GM08714 (cell line): Measurements from ENCODE around the gene MAP3K14.

Source experiments
- H3K4me3 ChIP-seq: fragments of 200-500 bp; sonication (Bioruptor generic); 2 replicates; pipeline ENCODE4 v1.5.1; 2014; ENCODE audit warnings: mild to moderate bottlenecking, low read length, inconsistent platforms
- ZNF274 ChIP-seq: IDR thresholded peaks from 2 replicates; pipeline ENCODE4 v1.6.1; 2012; ENCODE audit warnings: mild to moderate bottlenecking, low read depth, low read length

Gene MAP3K14

DNA sequence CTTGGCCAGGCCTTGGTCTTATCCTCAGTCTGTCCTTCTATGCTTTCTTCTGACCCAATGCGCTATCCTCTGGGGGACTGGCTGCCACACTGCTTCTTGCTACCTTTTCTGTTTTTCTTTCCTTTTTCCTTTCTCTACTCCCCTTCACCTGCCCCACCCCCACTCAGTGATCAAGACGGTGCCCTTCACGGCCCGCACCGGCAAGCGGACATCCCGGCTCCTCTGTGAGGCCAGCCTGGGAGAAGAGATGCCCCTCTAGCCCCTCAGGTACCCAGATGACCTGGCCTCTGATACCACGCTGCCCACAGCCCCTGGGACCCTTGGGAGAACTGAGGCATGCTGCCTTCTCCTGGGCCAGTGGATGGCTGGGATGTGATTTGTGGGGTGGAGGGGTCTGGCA lies 70.5 kb downstream of the MAP3K14 start:
- TF ChIP-seq ZNF274 = no peak
- no peak overlapping the region; the same call in 1 of the 2 replicates for H3K4me3 ChIP-seq

DNA sequence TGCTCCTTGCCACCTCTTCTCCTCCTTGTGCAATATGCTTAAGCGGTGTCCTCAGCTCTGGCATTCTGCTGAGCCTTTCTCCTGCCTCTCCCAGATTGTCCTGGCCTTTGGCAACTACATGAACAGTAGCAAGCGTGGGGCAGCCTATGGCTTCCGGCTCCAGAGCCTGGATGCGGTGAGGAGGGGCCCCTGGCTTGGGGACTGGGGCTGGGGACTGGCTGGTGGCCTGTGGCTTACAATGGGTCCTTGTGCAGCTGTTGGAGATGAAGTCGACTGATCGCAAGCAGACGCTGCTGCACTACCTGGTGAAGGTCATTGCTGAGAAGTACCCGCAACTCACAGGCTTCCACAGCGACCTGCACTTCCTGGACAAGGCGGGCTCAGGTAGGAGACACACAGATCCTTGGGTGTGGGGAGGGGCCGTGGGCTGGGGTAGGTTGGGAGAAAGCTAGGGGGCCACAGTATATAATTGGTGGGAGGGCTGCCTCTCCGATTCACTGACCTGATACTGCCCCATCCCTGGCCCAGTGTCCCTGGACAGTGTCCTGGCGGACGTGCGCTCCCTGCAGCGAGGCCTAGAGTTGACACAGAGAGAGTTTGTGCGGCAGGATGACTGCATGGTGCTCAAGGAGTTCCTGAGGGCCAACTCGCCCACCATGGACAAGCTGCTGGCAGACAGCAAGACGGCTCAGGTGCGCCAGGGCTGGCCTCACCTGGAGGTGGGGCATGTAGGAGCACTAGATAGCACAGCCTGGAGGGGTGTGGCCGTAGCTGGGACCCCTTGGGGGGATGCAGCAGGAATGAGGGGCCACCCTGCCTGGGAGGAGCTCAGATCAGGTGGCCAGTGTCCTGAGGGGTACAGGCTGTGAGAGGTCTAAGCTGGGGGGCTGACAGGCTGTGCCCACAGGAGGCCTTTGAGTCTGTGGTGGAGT lies 71.8 kb downstream of the MAP3K14 start:
- no peak for TF ChIP-seq ZNF274
- H3K4me3 ChIP-seq = no peak overlapping the region

DNA sequence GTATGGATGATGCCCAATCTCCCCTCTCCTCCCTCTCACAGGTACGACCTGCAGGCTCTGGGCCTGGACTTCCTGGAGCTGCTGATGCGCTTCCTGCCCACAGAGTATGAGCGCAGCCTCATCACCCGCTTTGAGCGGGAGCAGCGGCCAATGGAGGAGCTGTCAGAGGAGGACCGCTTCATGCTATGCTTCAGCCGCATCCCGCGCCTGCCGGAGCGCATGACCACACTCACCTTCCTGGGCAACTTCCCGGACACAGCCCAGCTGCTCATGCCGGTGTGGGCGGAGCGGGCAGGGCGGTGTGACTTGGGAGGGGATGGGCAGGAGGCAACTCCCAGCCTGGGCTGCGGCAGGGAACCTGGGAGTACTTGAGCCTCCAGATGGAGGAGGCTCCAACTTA lies 73.1 kb downstream of the MAP3K14 start:
- no peak for TF ChIP-seq ZNF274
- no peak overlapping the region for H3K4me3 ChIP-seq

DNA sequence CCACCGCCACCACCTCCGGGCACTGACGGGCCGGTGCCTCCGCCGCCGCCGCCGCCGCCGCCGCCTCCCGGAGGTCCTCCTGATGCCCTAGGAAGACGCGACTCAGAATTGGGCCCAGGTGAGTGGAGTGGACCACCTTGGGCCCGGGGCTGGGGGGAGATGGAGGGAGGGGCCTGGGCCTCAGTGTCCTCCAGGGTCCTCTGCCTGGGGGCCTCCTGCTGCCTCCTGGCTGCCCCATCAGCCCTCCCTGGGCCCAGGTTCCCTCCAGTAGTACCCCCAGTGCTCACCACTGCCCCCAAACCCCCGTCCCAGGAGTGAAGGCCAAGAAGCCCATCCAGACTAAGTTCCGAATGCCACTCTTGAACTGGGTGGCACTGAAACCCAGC lies 74.8 kb downstream of the MAP3K14 start:
- no peak for TF ChIP-seq ZNF274
- no peak overlapping the region for H3K4me3 ChIP-seq

DNA sequence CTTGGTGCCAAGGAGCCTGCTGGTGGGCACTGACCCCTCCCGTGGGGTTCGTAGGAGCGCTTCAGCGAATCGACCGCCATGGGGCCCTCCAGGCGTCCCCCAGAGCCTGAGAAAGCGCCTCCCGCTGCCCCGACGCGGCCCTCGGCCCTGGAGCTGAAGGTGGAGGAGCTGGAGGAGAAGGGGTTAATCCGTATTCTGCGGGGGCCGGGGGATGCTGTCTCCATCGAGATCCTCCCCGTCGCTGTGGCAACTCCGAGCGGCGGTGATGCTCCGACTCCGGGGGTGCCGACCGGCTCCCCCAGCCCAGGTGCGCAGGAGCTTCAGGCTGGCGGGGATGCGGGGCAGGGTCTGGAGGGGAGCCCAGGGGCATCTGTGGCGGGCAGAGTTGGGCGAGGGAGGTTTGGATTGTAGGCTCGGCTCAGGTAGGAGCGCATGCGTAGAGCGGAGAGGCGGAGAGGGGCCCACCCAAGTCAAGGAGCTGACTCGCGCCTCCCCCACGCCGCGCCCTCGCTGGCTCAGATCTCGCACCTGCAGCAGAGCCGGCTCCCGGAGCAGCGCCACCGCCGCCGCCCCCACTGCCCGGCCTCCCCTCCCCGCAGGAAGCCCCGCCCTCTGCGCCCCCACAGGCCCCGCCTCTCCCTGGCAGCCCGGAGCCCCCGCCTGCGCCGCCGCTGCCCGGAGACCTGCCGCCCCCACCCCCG lies 75.3 kb downstream of the MAP3K14 start:
- no peak for TF ChIP-seq ZNF274
- no peak overlapping the region for H3K4me3 ChIP-seq

DNA sequence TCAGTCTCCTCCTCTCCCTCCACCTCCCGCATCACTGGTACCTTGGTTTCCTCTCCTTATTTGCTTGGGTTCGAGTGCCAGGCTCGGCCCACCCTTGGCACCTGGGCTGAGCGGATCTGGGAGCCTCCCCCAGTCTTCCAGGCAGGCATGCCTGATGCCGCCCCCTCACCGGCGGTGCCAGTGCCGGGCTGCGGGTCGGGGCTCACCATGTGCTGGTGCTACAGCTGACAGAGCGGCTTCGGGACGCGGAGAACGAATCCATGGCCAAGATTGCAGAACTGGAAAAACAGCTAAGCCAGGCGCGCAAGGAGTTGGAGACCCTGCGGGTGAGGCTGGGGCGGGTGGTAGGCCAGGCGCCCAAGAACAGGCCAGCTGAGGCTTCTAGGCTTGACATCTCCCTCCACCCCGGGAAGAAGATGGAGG lies 75.9 kb downstream of the MAP3K14 start:
- no peak for TF ChIP-seq ZNF274
- H3K4me3 ChIP-seq = no peak overlapping the region

DNA sequence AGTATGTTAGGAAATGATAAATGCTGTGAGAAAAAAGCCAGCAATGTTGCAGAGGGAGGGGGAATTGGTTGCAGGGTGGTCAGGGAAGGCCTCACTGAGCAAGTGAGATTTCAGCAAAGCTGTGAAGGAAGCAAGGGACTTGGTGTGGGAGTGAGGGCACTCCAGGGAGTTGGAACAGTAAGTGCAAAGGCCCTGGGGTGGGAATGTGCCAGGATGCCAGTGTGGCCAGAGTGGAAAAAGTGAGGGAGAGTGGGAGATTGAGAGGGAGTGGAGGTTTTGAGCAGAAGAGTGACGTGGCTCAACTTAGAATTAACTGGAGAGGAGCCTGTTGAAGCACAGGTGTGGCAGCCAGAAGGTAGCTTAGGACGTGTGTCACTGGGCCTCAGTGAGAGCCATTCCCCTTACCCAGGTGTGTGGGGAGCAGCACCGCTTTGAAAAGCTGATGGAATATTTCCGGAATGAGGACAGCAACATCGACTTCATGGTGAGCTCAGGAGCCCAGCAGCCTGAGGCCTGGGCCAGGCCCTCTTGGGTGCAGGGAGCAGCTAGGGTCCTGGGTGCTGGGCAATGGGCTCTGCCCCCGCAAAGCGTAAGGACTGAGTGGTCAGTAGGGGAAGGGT lies 78.6 kb downstream of the MAP3K14 start:
- no peak for TF ChIP-seq ZNF274
- no peak overlapping the region for H3K4me3 ChIP-seq

DNA sequence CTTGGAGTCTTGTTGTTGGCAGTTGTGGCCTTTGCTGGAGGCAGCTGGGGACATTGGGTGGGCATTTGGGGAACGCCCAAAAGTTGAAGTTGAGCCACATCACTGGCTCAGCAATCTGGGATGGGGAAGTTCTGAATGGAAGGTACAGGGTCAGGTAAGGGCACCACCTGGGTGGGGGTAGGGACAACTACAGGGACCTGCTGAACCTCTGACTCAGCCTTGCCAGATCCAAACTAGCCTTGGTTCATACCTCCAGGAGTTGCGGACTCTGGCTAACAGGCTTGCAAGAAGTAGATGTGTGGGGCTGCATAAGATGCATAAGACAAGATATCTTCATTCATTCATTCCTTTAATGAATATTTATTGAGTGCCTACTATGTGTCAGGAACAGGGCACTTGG lies 79.1 kb downstream of the MAP3K14 start:
- no peak for TF ChIP-seq ZNF274
- no peak overlapping the region for H3K4me3 ChIP-seq

DNA sequence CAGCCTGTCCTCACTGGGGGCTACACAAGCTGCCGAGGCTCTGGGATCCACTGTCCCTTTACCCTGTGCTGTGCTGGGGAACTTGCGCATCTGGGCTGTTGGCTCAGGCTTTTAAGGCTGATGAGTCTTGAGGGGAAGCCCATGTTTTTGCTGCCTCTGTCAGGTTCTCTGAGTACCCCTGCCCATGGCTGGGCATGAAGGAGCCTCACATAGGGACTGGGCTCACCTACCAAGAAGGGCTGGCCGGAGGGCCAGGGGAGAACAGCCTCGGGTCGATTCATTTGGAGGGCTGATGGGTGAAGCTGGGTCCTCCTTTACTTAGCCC lies 80.6 kb downstream of the MAP3K14 start:
- TF ChIP-seq ZNF274 = no peak

DNA sequence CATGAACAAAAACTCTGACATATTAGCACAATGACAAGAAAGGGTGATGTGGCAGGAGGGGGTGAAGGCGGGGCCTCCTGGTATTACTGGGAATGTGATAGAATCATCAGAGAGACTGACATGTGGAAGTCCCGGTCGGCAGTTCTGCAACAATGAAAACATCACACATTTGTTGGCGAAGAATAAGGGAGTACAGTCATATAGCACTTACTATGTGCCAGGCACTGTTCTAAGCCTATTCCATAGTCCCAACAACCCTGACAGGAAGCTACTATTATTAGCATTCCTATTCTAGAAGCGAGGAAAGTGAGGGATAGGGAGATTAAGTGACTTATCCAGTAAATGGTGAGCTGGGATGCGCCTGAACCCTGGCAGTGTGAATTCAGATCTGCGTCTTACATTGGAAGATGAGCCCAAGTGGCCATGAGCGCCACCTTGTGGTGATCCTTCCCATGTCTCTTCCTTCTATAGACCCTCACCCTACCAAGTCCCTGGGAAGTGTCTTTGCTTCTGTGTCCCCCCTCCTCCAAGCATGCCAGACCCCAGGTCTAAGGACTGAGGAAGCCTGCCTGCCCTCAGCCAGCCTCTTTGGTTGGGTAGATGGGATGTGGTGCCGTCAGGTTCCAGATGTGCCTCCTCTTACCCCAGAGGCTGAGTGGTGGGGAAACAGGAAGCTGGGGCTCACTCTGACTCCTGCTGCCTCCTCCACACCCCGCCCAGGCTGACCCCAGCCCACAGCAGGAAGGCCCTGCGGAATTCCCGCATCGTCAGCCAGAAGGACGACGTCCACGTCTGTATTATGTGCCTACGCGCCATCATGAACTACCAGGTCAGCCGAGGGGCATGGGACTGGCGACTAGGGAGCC lies 81.2 kb downstream of the MAP3K14 start:
- no peak for TF ChIP-seq ZNF274

More for the DNA sequence above, 80.6 kb downstream of the MAP3K14 start:
- H3K4me3 ChIP-seq = no peak overlapping the region

DNA sequence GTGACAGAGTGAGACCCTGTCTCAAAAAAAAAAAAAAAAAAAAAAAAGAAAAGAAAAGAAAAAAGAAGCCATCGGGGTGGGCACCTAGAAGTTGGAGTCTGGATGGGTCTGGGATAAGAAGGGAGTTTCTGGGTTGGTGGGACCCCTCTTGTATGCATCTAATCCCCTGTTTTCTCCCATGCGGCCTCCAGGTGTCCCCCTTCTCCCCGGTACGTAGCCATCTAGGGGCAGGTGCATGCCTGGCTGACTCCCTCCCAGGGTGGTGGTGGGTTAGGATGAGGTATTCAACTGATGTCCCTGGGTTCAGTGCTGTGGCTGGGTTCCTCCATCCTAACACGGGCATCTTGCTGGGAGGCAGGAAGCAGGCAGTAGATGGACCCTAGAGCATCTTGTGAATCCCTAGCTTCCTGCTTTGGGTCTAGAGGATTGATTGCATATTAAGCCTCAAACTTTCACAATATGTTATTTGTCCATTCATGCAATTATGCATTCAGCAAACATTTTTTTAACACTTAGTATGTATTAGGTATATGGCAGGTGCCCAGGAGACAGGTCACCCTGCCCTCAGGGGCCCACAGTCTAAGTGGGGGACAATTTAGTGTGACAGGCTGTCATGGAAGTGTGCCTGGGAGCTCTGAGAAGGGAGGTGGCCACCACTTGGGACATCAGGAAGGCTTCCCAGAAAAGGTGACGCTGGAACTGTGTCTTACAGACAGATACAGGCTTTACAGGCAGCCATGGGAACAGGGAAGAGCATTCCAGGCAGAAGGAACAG lies 82.0 kb downstream of the MAP3K14 start:
- no peak for TF ChIP-seq ZNF274
- no peak overlapping the region for H3K4me3 ChIP-seq

More for the DNA sequence above, 81.2 kb downstream of the MAP3K14 start:
- no peak overlapping the region for H3K4me3 ChIP-seq

DNA sequence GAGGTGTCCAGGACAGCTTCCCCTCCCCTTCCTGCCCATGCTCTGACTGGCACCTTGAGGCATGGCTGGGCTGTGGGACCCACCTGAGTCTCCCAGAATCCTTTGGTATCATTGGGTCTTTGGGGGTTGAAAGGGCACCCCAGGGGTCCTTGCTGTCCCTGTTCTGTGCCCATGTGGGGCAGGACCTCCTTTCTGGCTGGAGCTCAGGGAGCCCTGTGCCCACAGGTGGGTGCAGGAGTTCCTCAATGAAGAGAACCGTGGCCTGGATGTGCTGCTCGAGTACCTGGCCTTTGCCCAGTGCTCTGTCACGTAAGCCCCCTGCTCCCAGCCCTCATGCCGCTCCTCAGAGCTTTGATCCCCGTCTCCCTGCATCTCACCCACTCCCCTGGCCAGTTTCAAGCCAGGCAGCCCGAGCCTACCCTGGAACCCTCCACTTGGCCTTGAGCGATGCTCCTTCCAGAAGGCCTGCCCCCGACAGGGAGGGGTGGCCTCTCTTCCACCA lies 83.3 kb downstream of the MAP3K14 start:
- TF ChIP-seq ZNF274 = no peak
- H3K4me3 ChIP-seq = no peak overlapping the region
